Activated CD8-positive, alpha-beta memory T cell treated with anti-CD3 and anti-CD28 coated beads, Interleukin-2, amount 50 U/mL, for 24 hours (primary cell): Measurements from ENCODE around the gene FBN2.
"Not testable (repeated sequence)": the region's sequence is repeated elsewhere in the genome, so short reads cannot be mapped to it uniquely, and the experiment has no call there.

ENCODE experiments used
- DNase-seq: peaks from one replicate; pipeline ENCODE4 v3.0.0-alpha.2; 2020; ENCODE audit errors: extremely low read depth

The FBN2 gene

GRCh38 chr5:128358826-128359225 lies 179.2 kb downstream of the FBN2 start:
- DNase-seq = no peak

GRCh38 chr5:128357226-128357625 lies 180.8 kb downstream of the FBN2 start:
- no peak for DNase-seq

- DNase-seq = no peak
Observed at GRCh38 chr5:128355961-128356360, 182.1 kb downstream of the FBN2 start.

GRCh38 chr5:128353441-128354107 lies 184.5 kb downstream of the FBN2 start:
- no peak for DNase-seq

- no peak for DNase-seq
Observed at GRCh38 chr5:128350705-128351104, 187.3 kb downstream of the FBN2 start.

GRCh38 chr5:128349044-128349858 lies 188.8 kb downstream of the FBN2 start:
- no peak for DNase-seq

GRCh38 chr5:128346038-128346437 lies 192.0 kb downstream of the FBN2 start:
- no peak for DNase-seq

- DNase-seq = no peak
Observed at GRCh38 chr5:128345247-128345646, 192.8 kb downstream of the FBN2 start.

- no peak for DNase-seq
Observed at GRCh38 chr5:128343168-128343567, 194.9 kb downstream of the FBN2 start.

- no peak for DNase-seq
Observed at GRCh38 chr5:128341056-128341455, 197.0 kb downstream of the FBN2 start.

GRCh38 chr5:128340648-128341047 lies 197.4 kb downstream of the FBN2 start:
- no peak for DNase-seq

- no peak for DNase-seq
Observed at GRCh38 chr5:128339585-128339984, 198.5 kb downstream of the FBN2 start.

- DNase-seq = no peak
Observed at GRCh38 chr5:128338649-128339048, 199.4 kb downstream of the FBN2 start.

- no peak for DNase-seq
Observed at GRCh38 chr5:128335339-128335738, 202.7 kb downstream of the FBN2 start.

GRCh38 chr5:128334010-128334716 lies 203.9 kb downstream of the FBN2 start:
- no peak for DNase-seq

GRCh38 chr5:128331261-128331660 lies 206.8 kb downstream of the FBN2 start:
- no peak for DNase-seq

- no peak for DNase-seq
Observed at GRCh38 chr5:128329386-128329939, 208.6 kb downstream of the FBN2 start.

GRCh38 chr5:128328446-128328845 lies 209.6 kb downstream of the FBN2 start:
- DNase-seq = no peak

GRCh38 chr5:128328007-128328406 lies 210.0 kb downstream of the FBN2 start:
- no peak for DNase-seq

GRCh38 chr5:128321418-128321817 lies 216.6 kb downstream of the FBN2 start:
- not testable (repeated sequence) for DNase-seq

- DNase-seq = no peak
Observed at GRCh38 chr5:128318691-128319090, 219.4 kb downstream of the FBN2 start.

GRCh38 chr5:128317481-128317880 lies 220.6 kb downstream of the FBN2 start:
- no peak for DNase-seq
